Stomach smooth muscle (tissue), 2 donors: Measurements from ENCODE around the gene LIMK2.
A peak's percentile ranks its signal among the peaks of the same experiment; 100 is the strongest.
"Not testable (repeated sequence)": the region's sequence is repeated elsewhere in the genome, so short reads cannot be mapped to it uniquely, and the experiment has no call there.

Experiments
- H3K27ac ChIP-seq: one replicate; pipeline ENCODE4 v1.7.0; 2013; ENCODE audit warnings: mild to moderate bottlenecking, low read length, inconsistent platforms
- H3K27me3 ChIP-seq, 2 donors: one replicate each; pipeline ENCODE4 v1.7.0; 2013; ENCODE audit warnings: low read length in 2 of 2; ENCODE audit not compliant: insufficient read depth in 2 of 2, control insufficient read depth in 1 of 2
- H3K36me3 ChIP-seq, 2 donors: one replicate each; pipeline ENCODE4 v1.7.0; 2013; ENCODE audit warnings: low read length in 2 of 2; ENCODE audit not compliant: control insufficient read depth in 2 of 2, insufficient read depth in 2 of 2
- H3K4me1 ChIP-seq: one replicate; pipeline ENCODE4 v1.7.0; 2013; ENCODE audit warnings: low read length; ENCODE audit not compliant: control insufficient read depth, insufficient read depth
- H3K4me3 ChIP-seq, 2 donors: one replicate each; pipeline ENCODE4 v1.7.0; 2013; ENCODE audit warnings: low read length in 2 of 2
- H3K9ac ChIP-seq, 2 donors: one replicate each; pipeline ENCODE4 v1.7.0; 2013; ENCODE audit warnings: low read length in 2 of 2, mild to moderate bottlenecking in 1 of 2
- H3K9me3 ChIP-seq, 2 donors: one replicate each; pipeline ENCODE4 v1.7.0; 2013; ENCODE audit warnings: low read length in 2 of 2; ENCODE audit not compliant: control insufficient read depth in 2 of 2
- donor health status: healthy.
- donor health status: Pancreatic carcinoma.

The LIMK2 gene

GRCh38 chr22:31230155-31230870, 18.2 kb downstream of the LIMK2 start:
- Histone ChIP-seq H3K9me3 (no peaks in the 10 kb centered on the region), H3K27me3 (no peaks in the 10 kb centered on the region), H3K4me1 (peaks cover 36% of the 10 kb centered on the region), H3K9ac (peak overlapping the region; percentile 13 to 23), H3K27ac (peak overlapping the region; percentile 42), H3K4me3 (peak overlapping the region; percentile 3 to 15), H3K36me3 (no peaks in the 10 kb centered on the region)

- Histone ChIP-seq H3K36me3 (no peaks in the 10 kb centered on the region), H3K4me1 (peaks cover 33% of the 10 kb centered on the region), H3K27me3 (no peaks in the 10 kb centered on the region), H3K9me3 (no peaks in the 10 kb centered on the region), H3K27ac (peak overlapping the region; percentile 42), H3K4me3 (no peak overlapping the region), H3K9ac (peak overlapping the region; percentile 4 to 30)
These were observed 18.9 kb downstream of the LIMK2 start for GRCh38 chr22:31230871-31231621.

GRCh38 chr22:31233001-31233400, 20.9 kb downstream of the LIMK2 start:
- Histone ChIP-seq H3K9me3 (no peaks in the 10 kb centered on the region), H3K27ac (no peak overlapping the region), H3K4me1 (peaks cover 23% of the 10 kb centered on the region), H3K27me3 (no peaks in the 10 kb centered on the region), H3K9ac (peak overlapping the region in 1 of 2 donors; percentile 15), H3K36me3 (no peaks in the 10 kb centered on the region), H3K4me3 (no peak overlapping the region)

- H3K27me3 ChIP-seq: no peaks in the 10 kb centered on the region
- no peak overlapping the region for H3K4me3 ChIP-seq
- H3K9me3 ChIP-seq: no peaks in the 10 kb centered on the region
- no peak overlapping the region for H3K9ac ChIP-seq
- H3K27ac ChIP-seq: no peak overlapping the region
- peaks cover 15% of the 10 kb centered on the region for H3K4me1 ChIP-seq
- H3K36me3 ChIP-seq: peaks cover 0 to 2% of the 10 kb centered on the region in 2 donors
These were observed 23.0 kb downstream of the LIMK2 start for GRCh38 chr22:31235081-31235480.

GRCh38 chr22:31236044-31236443, 23.9 kb downstream of the LIMK2 start:
- not testable (repeated sequence) for H3K27ac ChIP-seq, H3K27me3 ChIP-seq, H3K4me3 ChIP-seq, H3K9me3 ChIP-seq, H3K4me1 ChIP-seq, H3K9ac ChIP-seq, H3K36me3 ChIP-seq

- H3K9ac ChIP-seq: no peak overlapping the region
- H3K4me3 ChIP-seq: no peak overlapping the region
- H3K36me3 ChIP-seq: peaks cover 0 to 2% of the 10 kb centered on the region in 2 donors
- H3K27ac ChIP-seq: no peak overlapping the region
- no peaks in the 10 kb centered on the region for H3K27me3 ChIP-seq
- no peaks in the 10 kb centered on the region for H3K4me1 ChIP-seq
- H3K9me3 ChIP-seq: no peaks in the 10 kb centered on the region
These were observed 26.0 kb downstream of the LIMK2 start for GRCh38 chr22:31238057-31238456.

- Histone ChIP-seq H3K27me3 (no peaks in the 10 kb centered on the region), H3K9ac (no peak overlapping the region), H3K4me1 (peaks cover 10% of the 10 kb centered on the region), H3K9me3 (no peaks in the 10 kb centered on the region), H3K27ac (no peak overlapping the region), H3K4me3 (no peak overlapping the region), H3K36me3 (peaks cover 0 to 2% of the 10 kb centered on the region in 2 donors)
These were observed 27.8 kb downstream of the LIMK2 start for GRCh38 chr22:31239771-31240370.

GRCh38 chr22:31241200-31241599, 29.1 kb downstream of the LIMK2 start:
- H3K27ac ChIP-seq: no peak overlapping the region
- H3K4me3 ChIP-seq: no peak overlapping the region
- H3K4me1 ChIP-seq: peaks cover 10% of the 10 kb centered on the region
- no peak overlapping the region for H3K9ac ChIP-seq
- H3K9me3 ChIP-seq: no peaks in the 10 kb centered on the region
- H3K36me3 ChIP-seq: peaks cover 0 to 2% of the 10 kb centered on the region in 2 donors
- no peaks in the 10 kb centered on the region for H3K27me3 ChIP-seq

GRCh38 chr22:31241936-31242335, 29.8 kb downstream of the LIMK2 start:
- Histone ChIP-seq H3K9me3 (no peaks in the 10 kb centered on the region), H3K36me3 (peaks cover 0 to 2% of the 10 kb centered on the region in 2 donors), H3K27me3 (no peaks in the 10 kb centered on the region), H3K4me3 (no peak overlapping the region), H3K4me1 (peaks cover 10% of the 10 kb centered on the region), H3K9ac (no peak overlapping the region), H3K27ac (no peak overlapping the region)

GRCh38 chr22:31243339-31244045, 31.4 kb downstream of the LIMK2 start:
- Histone ChIP-seq H3K9me3 (no peaks in the 10 kb centered on the region), H3K4me3 (no peak overlapping the region), H3K9ac (no peak overlapping the region), H3K27me3 (no peaks in the 10 kb centered on the region), H3K27ac (no peak overlapping the region), H3K36me3 (peaks cover 0 to 2% of the 10 kb centered on the region in 2 donors), H3K4me1 (peaks cover 18% of the 10 kb centered on the region)
